ENCODE results near the gene NCAM2. TPM values are rescaled to one million over a fixed set of nuclear protein-coding genes. Genes with fewer than 3 reads are reported as not detected.

The NCAM2 gene
- total and polyA plus RNA-seq, 3 experiments from 2014 or later: not detected

- Mint-ChIP-seq H3K4me1 (no peaks in the 10 kb centered on the region), H3K4me3 (no peak overlapping the region), H3K27ac (no peak overlapping the region), H3K9me3 (peaks cover 2 to 35% (median 15%) of the 10 kb centered on the region in 5 donors), H3K36me3 (no peaks in the 10 kb centered on the region), H3K27me3 (no peaks in the 10 kb centered on the region)
- Histone ChIP-seq H3K4me1 (ENCODE audit: insufficient read depth, low read length) (no peaks in the 10 kb centered on the region), H3K36me3 (ENCODE audit: insufficient read depth, low read length) (no peaks in the 10 kb centered on the region), H3K27me3 (ENCODE audit: insufficient read depth, low read length, poor library complexity, severe bottlenecking) (no peaks in the 10 kb centered on the region), H3K9me3 (ENCODE audit: low read length) (no peaks in the 10 kb centered on the region), H3K27ac (ENCODE audit: low read depth, low read length) (no peak overlapping the region), H3K4me3 (ENCODE audit: low read length) (no peak overlapping the region)
- POLR2A ChIA-PET: no interaction called here
- no peak for DNase-seq
- CTCF ChIA-PET: no interaction called here
These were observed 263.8 kb downstream of the NCAM2 start for GRCh38 chr21:21262048-21262447.

- Mint-ChIP-seq H3K27ac (no peak overlapping the region), H3K27me3 (no peaks in the 10 kb centered on the region), H3K4me1 (no peaks in the 10 kb centered on the region), H3K4me3 (no peak overlapping the region), H3K9me3 (peaks cover 0 to 16% (median 0%) of the 10 kb centered on the region in 5 donors), H3K36me3 (no peaks in the 10 kb centered on the region)
- Histone ChIP-seq H3K9me3 (ENCODE audit: low read length) (no peaks in the 10 kb centered on the region), H3K27me3 (ENCODE audit: insufficient read depth, low read length, poor library complexity, severe bottlenecking) (no peaks in the 10 kb centered on the region), H3K4me1 (ENCODE audit: insufficient read depth, low read length) (no peaks in the 10 kb centered on the region), H3K4me3 (ENCODE audit: low read length) (no peak overlapping the region), H3K36me3 (ENCODE audit: insufficient read depth, low read length) (no peaks in the 10 kb centered on the region), H3K27ac (ENCODE audit: low read depth, low read length) (no peak overlapping the region)
- ChIA-PET POLR2A (no interaction called here), CTCF (no interaction called here)
- DNase-seq: no peak
These were observed 269.9 kb downstream of the NCAM2 start for GRCh38 chr21:21268061-21268471.

DNA sequence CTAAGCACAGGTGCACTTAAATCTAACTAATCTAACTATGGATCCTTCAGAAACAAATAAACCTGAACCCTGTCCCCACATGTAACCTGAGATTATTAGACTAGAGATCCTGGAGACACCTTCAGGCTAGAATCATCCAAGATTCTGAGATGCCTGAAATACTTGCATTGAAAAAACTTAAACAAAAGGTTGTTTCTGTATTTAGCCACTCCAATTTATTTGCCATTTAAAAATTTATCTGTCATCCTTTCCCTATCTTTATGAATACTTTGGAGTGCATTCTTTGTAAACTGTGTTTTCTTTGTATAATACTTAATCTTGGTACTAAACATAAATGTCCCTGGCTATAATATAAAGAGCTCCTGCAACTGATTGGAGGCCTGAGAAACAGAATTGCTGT lies 270.7 kb downstream of the NCAM2 start:
- Histone ChIP-seq H3K36me3 (ENCODE audit: insufficient read depth, low read length) (no peaks in the 10 kb centered on the region), H3K27me3 (ENCODE audit: insufficient read depth, low read length, poor library complexity, severe bottlenecking) (no peaks in the 10 kb centered on the region), H3K27ac (ENCODE audit: low read depth, low read length) (no peak overlapping the region), H3K4me3 (ENCODE audit: low read length) (no peak overlapping the region), H3K9me3 (ENCODE audit: low read length) (no peaks in the 10 kb centered on the region), H3K4me1 (ENCODE audit: insufficient read depth, low read length) (no peaks in the 10 kb centered on the region)
- Mint-ChIP-seq H3K9me3 (peaks cover 0 to 8% (median 0%) of the 10 kb centered on the region in 5 donors), H3K4me1 (no peaks in the 10 kb centered on the region), H3K36me3 (no peaks in the 10 kb centered on the region), H3K27me3 (no peaks in the 10 kb centered on the region), H3K27ac (no peak overlapping the region), H3K4me3 (no peak overlapping the region)
- ChIA-PET CTCF (no interaction called here), POLR2A (no interaction called here)
- no peak for DNase-seq

DNA sequence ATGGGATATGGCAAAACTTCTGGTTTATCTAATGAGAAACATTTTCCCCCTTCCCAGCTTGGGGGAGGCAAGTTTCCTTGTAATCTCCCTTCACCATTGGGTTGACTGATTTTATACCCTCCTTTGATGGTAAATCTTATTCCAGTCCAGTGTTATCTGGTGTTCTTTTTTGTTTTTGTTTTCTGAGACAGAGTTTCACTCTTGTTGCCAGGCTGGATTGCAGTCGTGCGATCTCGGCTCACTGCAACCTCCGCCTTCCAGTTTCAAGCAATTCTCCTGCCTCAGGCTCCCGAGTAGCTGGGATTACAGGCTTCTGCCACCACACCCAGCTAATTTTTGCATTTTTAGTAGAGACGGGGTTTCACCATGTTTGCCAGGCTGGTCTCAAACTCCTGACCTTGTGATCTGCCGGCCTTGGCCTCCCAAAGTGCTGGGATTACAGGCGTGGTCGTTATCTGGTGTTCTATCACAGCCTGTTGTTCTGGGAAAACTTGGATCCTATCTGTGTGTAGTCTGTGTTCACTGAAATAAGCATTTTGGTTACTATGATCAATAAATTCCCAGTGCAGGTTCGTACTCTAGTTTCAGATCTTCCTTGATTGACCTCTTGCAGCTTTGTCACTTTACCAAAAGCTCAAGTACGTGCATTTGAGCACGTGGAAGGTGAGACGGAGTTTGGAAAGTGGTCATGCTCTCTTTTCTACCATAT lies 281.1 kb downstream of the NCAM2 start:
- H3K4me1 Mint-ChIP-seq: no peaks in the 10 kb centered on the region
- H3K36me3 ChIP-seq (ENCODE audit: insufficient read depth, low read length): no peaks in the 10 kb centered on the region
- H3K4me1 ChIP-seq (ENCODE audit: insufficient read depth, low read length): no peaks in the 10 kb centered on the region
- POLR2A ChIA-PET: no interaction called here
- no peak overlapping the region for H3K4me3 Mint-ChIP-seq
- no peak overlapping the region for H3K4me3 ChIP-seq (ENCODE audit: low read length)
- peaks cover 0 to 17% (median 3%) of the 10 kb centered on the region in 5 donors for H3K9me3 Mint-ChIP-seq
- DNase-seq: no peak
- no peaks in the 10 kb centered on the region for H3K36me3 Mint-ChIP-seq
- H3K27me3 ChIP-seq (ENCODE audit: insufficient read depth, low read length, poor library complexity, severe bottlenecking): no peaks in the 10 kb centered on the region
- no peaks in the 10 kb centered on the region for H3K9me3 ChIP-seq (ENCODE audit: low read length)
- H3K27ac Mint-ChIP-seq: no peak overlapping the region
- no peaks in the 10 kb centered on the region for H3K27me3 Mint-ChIP-seq
- CTCF ChIA-PET: no interaction called here
- H3K27ac ChIP-seq (ENCODE audit: low read depth, low read length): no peak overlapping the region

DNA sequence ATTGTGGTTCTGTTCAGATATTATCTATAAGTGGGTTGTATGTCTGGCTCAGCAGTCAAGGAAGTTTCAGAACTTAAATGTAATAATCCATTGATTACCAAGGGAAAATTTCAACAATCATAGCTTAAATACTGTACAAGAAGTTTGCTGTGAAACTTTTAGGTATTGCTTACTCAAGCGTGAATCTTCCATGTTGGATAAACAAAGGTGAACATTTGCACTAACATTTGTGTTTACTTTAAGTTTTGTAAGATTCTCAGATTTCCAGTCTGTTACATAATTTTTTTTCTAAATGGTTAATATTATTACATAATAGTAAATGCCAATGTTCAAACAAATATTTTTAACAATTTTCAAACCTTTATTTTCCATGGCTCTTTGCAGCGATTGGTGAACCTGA lies 285.6 kb downstream of the NCAM2 start:
- Mint-ChIP-seq H3K9me3 (peaks cover 0 to 15% (median 2%) of the 10 kb centered on the region in 5 donors), H3K27me3 (no peaks in the 10 kb centered on the region), H3K27ac (no peak overlapping the region), H3K4me3 (no peak overlapping the region), H3K36me3 (no peaks in the 10 kb centered on the region), H3K4me1 (no peaks in the 10 kb centered on the region)
- Histone ChIP-seq H3K36me3 (ENCODE audit: insufficient read depth, low read length) (no peaks in the 10 kb centered on the region), H3K4me1 (ENCODE audit: insufficient read depth, low read length) (no peaks in the 10 kb centered on the region), H3K27ac (ENCODE audit: low read depth, low read length) (no peak overlapping the region), H3K27me3 (ENCODE audit: insufficient read depth, low read length, poor library complexity, severe bottlenecking) (no peaks in the 10 kb centered on the region), H3K4me3 (ENCODE audit: low read length) (no peak overlapping the region), H3K9me3 (ENCODE audit: low read length) (no peaks in the 10 kb centered on the region)
- ChIA-PET CTCF (no interaction called here), POLR2A (no interaction called here)
- DNase-seq: no peak

DNA sequence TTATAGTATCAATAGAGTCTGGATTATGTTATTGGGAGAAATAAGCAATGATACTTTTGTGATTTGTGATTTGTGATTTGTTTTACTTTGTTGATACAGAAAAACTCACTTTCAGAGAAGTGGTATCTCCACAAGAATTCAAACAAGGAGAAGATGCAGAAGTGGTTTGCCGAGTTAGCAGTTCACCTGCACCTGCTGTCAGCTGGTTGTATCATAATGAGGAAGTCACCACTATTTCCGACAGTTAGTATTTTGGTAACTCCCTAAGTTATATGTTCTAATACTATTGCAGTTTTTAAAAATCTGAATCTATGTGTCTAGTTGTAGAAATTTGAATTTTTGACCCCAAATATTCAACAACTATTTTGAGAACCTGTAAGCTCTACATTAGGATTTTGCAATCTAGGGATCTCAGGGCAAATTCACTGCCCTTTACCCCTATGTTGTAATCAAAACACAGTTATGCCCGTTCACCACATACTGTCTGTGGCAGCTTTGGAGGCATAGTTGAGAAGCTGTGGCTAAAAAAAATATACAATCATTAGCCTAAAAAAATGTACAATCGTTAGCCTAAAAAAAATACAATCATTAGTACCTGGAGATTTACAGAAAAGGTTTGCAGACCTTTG lies 288.1 kb downstream of the NCAM2 start:
- Mint-ChIP-seq H3K9me3 (peaks cover 0 to 17% (median 6%) of the 10 kb centered on the region in 5 donors), H3K27ac (no peak overlapping the region), H3K27me3 (no peaks in the 10 kb centered on the region), H3K4me3 (no peak overlapping the region), H3K4me1 (no peaks in the 10 kb centered on the region), H3K36me3 (no peaks in the 10 kb centered on the region)
- POLR2A ChIA-PET: no interaction called here
- DNase-seq: no peak
- Histone ChIP-seq H3K9me3 (ENCODE audit: low read length) (no peaks in the 10 kb centered on the region), H3K36me3 (ENCODE audit: insufficient read depth, low read length) (no peaks in the 10 kb centered on the region), H3K27ac (ENCODE audit: low read depth, low read length) (no peak overlapping the region), H3K4me3 (ENCODE audit: low read length) (no peak overlapping the region), H3K4me1 (ENCODE audit: insufficient read depth, low read length) (no peaks in the 10 kb centered on the region), H3K27me3 (ENCODE audit: insufficient read depth, low read length, poor library complexity, severe bottlenecking) (no peaks in the 10 kb centered on the region)
- CTCF ChIA-PET: no interaction called here

DNA sequence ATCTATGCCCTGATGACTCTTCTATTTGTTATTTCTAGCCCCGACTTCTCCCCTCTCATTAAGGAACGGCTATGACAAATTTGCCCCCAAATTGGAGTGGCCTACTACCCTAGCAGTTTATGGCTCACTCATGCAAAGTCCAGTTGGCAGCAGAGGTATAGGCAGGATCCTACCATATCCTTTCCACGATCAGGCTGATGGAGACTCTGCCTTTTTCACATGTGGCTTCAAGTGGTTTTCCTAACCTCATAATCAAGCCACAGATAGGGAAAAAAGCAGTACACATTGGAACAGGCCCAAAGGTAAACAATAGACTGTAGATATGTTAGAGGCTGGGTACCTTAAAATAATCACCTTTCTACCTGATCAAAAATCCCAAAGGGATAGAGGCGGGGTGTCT lies 292.5 kb downstream of the NCAM2 start:
- Mint-ChIP-seq H3K4me1 (no peaks in the 10 kb centered on the region), H3K9me3 (peaks cover 2 to 32% (median 9%) of the 10 kb centered on the region in 5 donors), H3K36me3 (no peaks in the 10 kb centered on the region), H3K27ac (no peak overlapping the region), H3K4me3 (no peak overlapping the region), H3K27me3 (no peaks in the 10 kb centered on the region)
- ChIA-PET CTCF (no interaction called here), POLR2A (no interaction called here)
- no peaks in the 10 kb centered on the region for H3K27me3 ChIP-seq (ENCODE audit: insufficient read depth, low read length, poor library complexity, severe bottlenecking)
- no peak overlapping the region for H3K4me3 ChIP-seq (ENCODE audit: low read length)
- no peaks in the 10 kb centered on the region for H3K36me3 ChIP-seq (ENCODE audit: insufficient read depth, low read length)
- no peaks in the 10 kb centered on the region for H3K9me3 ChIP-seq (ENCODE audit: low read length)
- no peaks in the 10 kb centered on the region for H3K4me1 ChIP-seq (ENCODE audit: insufficient read depth, low read length)
- no peak overlapping the region for H3K27ac ChIP-seq (ENCODE audit: low read depth, low read length)
- no peak for DNase-seq

- Histone ChIP-seq H3K27me3 (ENCODE audit: insufficient read depth, low read length, poor library complexity, severe bottlenecking) (no peaks in the 10 kb centered on the region), H3K9me3 (ENCODE audit: low read length) (no peaks in the 10 kb centered on the region), H3K4me1 (ENCODE audit: insufficient read depth, low read length) (no peaks in the 10 kb centered on the region), H3K27ac (ENCODE audit: low read depth, low read length) (no peak overlapping the region), H3K36me3 (ENCODE audit: insufficient read depth, low read length) (no peaks in the 10 kb centered on the region), H3K4me3 (ENCODE audit: low read length) (no peak overlapping the region)
- no peaks in the 10 kb centered on the region for H3K36me3 Mint-ChIP-seq
- H3K27me3 Mint-ChIP-seq: no peaks in the 10 kb centered on the region
- no peak overlapping the region for H3K27ac Mint-ChIP-seq
- H3K9me3 Mint-ChIP-seq: peaks cover 4 to 28% (median 8%) of the 10 kb centered on the region in 5 donors
- no peak for DNase-seq
- ChIA-PET CTCF (no interaction called here), POLR2A (no interaction called here)
- H3K4me1 Mint-ChIP-seq: no peaks in the 10 kb centered on the region
- H3K4me3 Mint-ChIP-seq: no peak overlapping the region
These were observed 293.8 kb downstream of the NCAM2 start for GRCh38 chr21:21291883-21292569.
